Activated naive CD4-positive, alpha-beta T cell treated with anti-CD3 and anti-CD28 coated beads for 36 hours (primary cell): Measurements from ENCODE around the gene C16orf46. TPM values are rescaled to one million over a fixed set of nuclear protein-coding genes. Genes with fewer than 3 reads are reported as not detected.
A peak's percentile ranks its signal among the peaks of the same experiment; 100 is the strongest.

Experiments used
- CTCF ChIA-PET: fragments of 350-600 bp; sonication (Branson Sonifier 250); formaldehyde crosslinking; loops from one replicate; lab custom pipeline; 2021; ENCODE audit warnings: antibody characterized with exemption; lab: Charles Lee
- DNase-seq: peaks from one replicate; pipeline ENCODE4 v3.0.0-alpha.2; 2020
- H3K27ac Mint-ChIP-seq: one replicate; pipeline ENCODE4 v1.8.0; 2021; ENCODE audit warnings: mild to moderate bottlenecking, mixed read lengths
- H3K27me3 Mint-ChIP-seq: one replicate; pipeline ENCODE4 v1.8.0; 2021; ENCODE audit warnings: low read depth, mixed read lengths
- H3K36me3 Mint-ChIP-seq: one replicate; pipeline ENCODE4 v1.8.0; 2021; ENCODE audit warnings: low read depth, mixed read lengths
- H3K4me1 Mint-ChIP-seq: one replicate; pipeline ENCODE4 v1.8.0; 2021; ENCODE audit warnings: low read depth, mixed read lengths
- H3K4me3 Mint-ChIP-seq: one replicate; pipeline ENCODE4 v1.8.0; 2021; ENCODE audit warnings: mild to moderate bottlenecking, moderate library complexity, mixed read lengths
- H3K9me3 Mint-ChIP-seq: one replicate; pipeline ENCODE4 v1.8.0; 2021; ENCODE audit warnings: mixed read lengths
- intact Hi-C: fragments of 100-400 bp; cut with micrococcal nuclease; formaldehyde crosslinking; loops from one replicate; pipeline ENCODE4 v1.15.1; 2023
- total RNA-seq, 2 experiments: library from RNA; stranded (reverse); gene quantifications; one replicate each; pipeline ENCODE4 v1.2.3, GENCODE V29; 2021

Gene C16orf46
- total RNA-seq, 2 experiments from 2014 or later = 0.74 TPM; not detected in 1

GRCh38 chr16:81097230-81097629 lies 20.2 kb upstream of the C16orf46 start:
- Mint-ChIP-seq H3K27me3 (no peaks in the 10 kb centered on the region), H3K4me1 (peaks cover 12% of the 10 kb centered on the region), H3K36me3 (peaks cover 3% of the 10 kb centered on the region), H3K9me3 (no peaks in the 10 kb centered on the region), H3K4me3 (no peak overlapping the region), H3K27ac (no peak overlapping the region)
- intact Hi-C loops = loop anchor here (2.0 to 5.0 kb wide), 3 partner anchors 290 to 535 kb away; no protein-coding TSS in a partner anchor
- no peak for DNase-seq
- CTCF ChIA-PET = no interaction called here

DNA sequence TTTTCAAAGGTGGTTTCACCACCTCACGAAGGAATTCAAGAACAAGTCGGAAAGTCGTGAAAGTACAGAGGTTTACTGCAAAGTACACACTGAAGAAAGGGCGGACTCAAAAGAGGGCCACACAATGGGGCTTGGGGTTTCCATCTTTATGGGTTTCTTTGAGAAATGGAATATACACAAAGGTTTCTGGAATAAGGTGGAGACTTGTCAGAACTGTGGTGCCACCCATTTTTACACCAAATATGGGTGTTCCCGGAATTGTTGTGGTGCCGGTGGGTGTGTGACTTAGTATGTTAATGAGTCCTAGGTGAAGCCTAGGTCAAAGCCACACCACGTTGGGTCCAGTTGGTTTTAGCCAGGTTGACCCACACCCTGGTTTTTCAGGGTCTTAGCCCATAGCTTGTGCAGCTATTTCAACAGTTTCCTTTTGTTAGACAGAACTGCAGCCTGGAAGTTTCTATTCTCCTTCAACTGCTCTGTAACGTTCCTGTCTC lies 19.7 kb upstream of the C16orf46 start:
- Mint-ChIP-seq H3K4me1 (peaks cover 17% of the 10 kb centered on the region), H3K27me3 (no peaks in the 10 kb centered on the region), H3K9me3 (no peaks in the 10 kb centered on the region), H3K4me3 (peak overlapping the region; percentile 62), H3K27ac (peak overlapping the region; percentile 51), H3K36me3 (peaks cover 6% of the 10 kb centered on the region)
- CTCF ChIA-PET = no interaction called here
- intact Hi-C loops = loop anchor here (1.0 to 5.0 kb wide), 7 partner anchors 19 to 536 kb away; partner anchors contain the start of genes C16orf46, CENPN and GAN
- DNase-seq = no peak

DNA sequence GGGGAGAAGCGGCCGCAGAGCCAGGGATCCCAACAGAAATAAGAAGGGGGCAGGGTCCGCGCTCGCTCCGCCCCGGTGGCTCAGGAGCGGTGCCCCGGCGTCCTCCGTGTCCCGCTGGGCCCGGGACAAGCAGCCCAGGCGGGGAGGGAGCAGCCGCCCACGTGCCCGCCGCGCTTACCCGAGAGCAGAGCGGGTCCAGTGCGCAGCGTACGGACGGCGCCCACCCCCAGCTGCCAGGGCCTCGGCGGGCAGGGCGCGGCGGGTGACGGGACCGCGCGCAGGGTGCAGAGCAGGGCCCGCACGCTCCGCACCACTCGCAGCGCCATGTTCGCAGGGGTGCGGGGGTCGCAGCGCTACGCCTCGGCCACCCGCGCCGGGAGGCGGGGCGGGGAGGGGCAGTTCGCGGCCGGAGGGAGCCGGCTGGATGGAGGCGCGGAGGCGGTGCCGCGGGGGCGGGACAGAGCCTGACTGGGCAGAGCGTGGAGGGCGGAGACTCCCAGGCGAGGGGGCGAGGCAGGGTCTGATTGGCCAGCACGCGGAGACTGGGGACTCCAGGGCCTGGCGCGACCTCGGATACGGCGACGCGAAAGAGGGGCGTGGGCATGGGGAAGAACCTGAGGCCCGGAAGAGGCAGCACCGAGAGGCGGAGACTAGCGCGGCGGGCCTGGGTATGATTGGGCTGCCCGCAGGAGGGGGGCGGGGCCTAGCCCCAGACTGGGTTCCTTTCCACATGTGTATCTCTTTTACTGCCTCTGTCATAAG lies 19.1 kb upstream of the C16orf46 start, which contains the start of gene GCSH:
TSS of gene GCSH (minus strand) at position 443 of the 762 bp plus-strand sequence. CDS start at position 326, 117 bp downstream.
- H3K4me1 Mint-ChIP-seq = peaks cover 17% of the 10 kb centered on the region
- H3K36me3 Mint-ChIP-seq = peaks cover 6% of the 10 kb centered on the region
- peak within 1 kb of the TSS; percentile 78 for H3K4me3 Mint-ChIP-seq
- H3K27ac Mint-ChIP-seq = peak within 1 kb of the TSS; percentile 51
- no peaks in the 10 kb centered on the region for H3K9me3 Mint-ChIP-seq
- DNase-seq = peak; percentile 98
- intact Hi-C loops = loop anchor here (1.0 to 5.0 kb wide), 7 partner anchors 19 to 536 kb away; partner anchors contain the start of genes C16orf46, CENPN and GAN
- no peaks in the 10 kb centered on the region for H3K27me3 Mint-ChIP-seq
- CTCF ChIA-PET = no interaction called here

DNA sequence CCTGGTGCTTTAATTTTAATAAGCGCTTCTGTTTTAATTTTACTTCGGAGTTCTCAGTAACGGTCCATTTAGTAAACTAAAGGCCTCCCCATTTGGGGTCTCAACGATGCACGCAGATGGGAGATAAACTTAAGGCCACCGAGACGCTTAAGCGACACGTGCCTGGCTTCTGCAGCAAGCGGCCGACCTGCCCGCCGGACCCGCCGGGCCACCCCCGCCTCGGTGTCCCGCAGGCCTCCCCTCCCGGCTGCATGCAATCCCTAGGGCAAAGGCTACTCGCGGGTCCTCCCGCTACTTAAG lies 18.6 kb upstream of the C16orf46 start:
- H3K9me3 Mint-ChIP-seq = no peaks in the 10 kb centered on the region
- DNase-seq = no peak
- intact Hi-C loops = loop anchor here (5.0 kb wide), 2 partner anchors 513 to 537 kb away; no protein-coding TSS in a partner anchor
- no peak overlapping the region for H3K27ac Mint-ChIP-seq
- peak overlapping the region; percentile 78 for H3K4me3 Mint-ChIP-seq
- CTCF ChIA-PET = interaction anchor here (0.7 kb wide), 1 partner anchor 62 kb away, joined by 3 read pairs; no protein-coding TSS in a partner anchor
- peaks cover 17% of the 10 kb centered on the region for H3K4me1 Mint-ChIP-seq
- H3K36me3 Mint-ChIP-seq = peaks cover 6% of the 10 kb centered on the region
- no peaks in the 10 kb centered on the region for H3K27me3 Mint-ChIP-seq

- no peak for DNase-seq
- peaks cover 7% of the 10 kb centered on the region for H3K36me3 Mint-ChIP-seq
- H3K9me3 Mint-ChIP-seq = no peaks in the 10 kb centered on the region
- H3K27ac Mint-ChIP-seq = no peak overlapping the region
- peaks cover 17% of the 10 kb centered on the region for H3K4me1 Mint-ChIP-seq
- no peaks in the 10 kb centered on the region for H3K27me3 Mint-ChIP-seq
- intact Hi-C loops = loop anchor here (5.0 kb wide), 2 partner anchors 513 to 537 kb away; no protein-coding TSS in a partner anchor
- H3K4me3 Mint-ChIP-seq = peak overlapping the region; percentile 78
- CTCF ChIA-PET = interaction anchor here (0.7 to 0.9 kb wide), 5 partner anchors 9 to 332 kb away, joined by 3 to 4 read pairs (median 3); partner anchors contain the start of gene ATMIN
Measured at GRCh38 chr16:81094771-81095251, 17.8 kb upstream of the C16orf46 start.

DNA sequence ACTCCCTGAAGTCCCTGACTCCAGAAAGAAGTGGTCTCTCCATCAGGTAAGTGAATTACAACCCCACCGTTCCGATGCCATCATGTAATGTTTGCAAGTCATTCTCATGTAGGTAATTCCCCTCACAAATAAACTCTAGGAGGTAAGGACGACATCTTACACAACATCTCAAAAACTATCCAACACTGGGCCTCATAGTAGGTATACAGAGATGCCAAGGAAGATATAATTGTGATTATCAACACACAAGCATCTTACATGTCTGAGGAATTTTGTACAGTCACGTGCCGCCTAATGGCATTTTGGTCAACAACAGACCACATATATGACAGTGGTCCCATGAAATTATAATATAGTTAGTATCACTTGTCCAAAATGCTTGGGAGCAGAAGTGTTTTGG lies 11.8 kb upstream of the C16orf46 start:
- Mint-ChIP-seq H3K4me1 (peaks cover 5% of the 10 kb centered on the region), H3K27me3 (no peaks in the 10 kb centered on the region), H3K27ac (no peak overlapping the region), H3K4me3 (no peak overlapping the region), H3K9me3 (no peaks in the 10 kb centered on the region), H3K36me3 (peaks cover 11% of the 10 kb centered on the region)
- DNase-seq = no peak
- intact Hi-C loops = no loop called here
- CTCF ChIA-PET = no interaction called here

GRCh38 chr16:81081014-81081413 lies 4.0 kb upstream of the C16orf46 start:
- no peak overlapping the region for H3K27ac Mint-ChIP-seq
- H3K4me3 Mint-ChIP-seq = no peak overlapping the region
- CTCF ChIA-PET = no interaction called here
- intact Hi-C loops = no loop called here
- DNase-seq = no peak
- no peaks in the 10 kb centered on the region for H3K27me3 Mint-ChIP-seq
- H3K36me3 Mint-ChIP-seq = no peaks in the 10 kb centered on the region
- H3K9me3 Mint-ChIP-seq = no peaks in the 10 kb centered on the region
- H3K4me1 Mint-ChIP-seq = peaks cover 4% of the 10 kb centered on the region

- Mint-ChIP-seq H3K9me3 (no peaks in the 10 kb centered on the region), H3K27ac (no peak overlapping the region), H3K4me3 (no peak overlapping the region), H3K27me3 (no peaks in the 10 kb centered on the region), H3K36me3 (no peaks in the 10 kb centered on the region), H3K4me1 (peaks cover 4% of the 10 kb centered on the region)
- CTCF ChIA-PET = no interaction called here
- DNase-seq = no peak
- intact Hi-C loops = no loop called here
Measured at GRCh38 chr16:81080233-81080632, 3.2 kb upstream of the C16orf46 start.

DNA sequence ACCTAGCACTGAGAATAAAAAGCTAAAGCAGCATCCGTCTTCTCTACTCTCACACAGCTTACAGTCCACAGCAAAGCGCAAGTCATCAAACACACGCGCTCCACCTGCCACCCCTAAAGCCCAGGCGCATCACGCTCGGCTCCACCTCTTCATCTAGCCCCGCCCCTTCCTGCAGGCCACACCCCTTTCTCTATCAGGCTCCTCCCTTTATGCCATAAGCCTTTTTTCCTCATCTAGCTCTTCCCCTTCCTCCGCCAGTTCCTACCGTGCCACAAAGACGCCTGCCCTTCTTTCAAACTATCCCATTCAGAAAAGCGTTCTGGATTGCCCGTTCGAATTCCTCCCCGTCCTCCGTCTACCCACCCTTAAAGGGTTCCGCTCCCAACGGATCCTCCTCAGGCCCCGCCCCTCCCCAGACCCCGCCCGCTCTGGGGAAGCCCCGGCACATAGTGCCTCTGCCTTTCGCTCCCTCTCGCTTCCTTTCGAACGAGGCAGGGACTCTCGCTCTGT lies 417 bp downstream of the C16orf46 start:
- H3K27ac Mint-ChIP-seq = no peak overlapping the region
- DNase-seq = peak; percentile 96
- H3K4me1 Mint-ChIP-seq = peaks cover 4% of the 10 kb centered on the region
- no peaks in the 10 kb centered on the region for H3K27me3 Mint-ChIP-seq
- H3K4me3 Mint-ChIP-seq = no peak overlapping the region
- CTCF ChIA-PET = interaction anchor here (0.6 to 3.5 kb wide), 2 partner anchors 40 to 656 kb away, joined by 3 to 25 read pairs; partner anchors contain the start of gene ATMIN
- intact Hi-C loops = loop anchor here (1.0 to 5.0 kb wide), 8 partner anchors 20 to 661 kb away; partner anchors contain the start of genes ATMIN, CENPN, GAN and GCSH
- no peaks in the 10 kb centered on the region for H3K36me3 Mint-ChIP-seq
- no peaks in the 10 kb centered on the region for H3K9me3 Mint-ChIP-seq

DNA sequence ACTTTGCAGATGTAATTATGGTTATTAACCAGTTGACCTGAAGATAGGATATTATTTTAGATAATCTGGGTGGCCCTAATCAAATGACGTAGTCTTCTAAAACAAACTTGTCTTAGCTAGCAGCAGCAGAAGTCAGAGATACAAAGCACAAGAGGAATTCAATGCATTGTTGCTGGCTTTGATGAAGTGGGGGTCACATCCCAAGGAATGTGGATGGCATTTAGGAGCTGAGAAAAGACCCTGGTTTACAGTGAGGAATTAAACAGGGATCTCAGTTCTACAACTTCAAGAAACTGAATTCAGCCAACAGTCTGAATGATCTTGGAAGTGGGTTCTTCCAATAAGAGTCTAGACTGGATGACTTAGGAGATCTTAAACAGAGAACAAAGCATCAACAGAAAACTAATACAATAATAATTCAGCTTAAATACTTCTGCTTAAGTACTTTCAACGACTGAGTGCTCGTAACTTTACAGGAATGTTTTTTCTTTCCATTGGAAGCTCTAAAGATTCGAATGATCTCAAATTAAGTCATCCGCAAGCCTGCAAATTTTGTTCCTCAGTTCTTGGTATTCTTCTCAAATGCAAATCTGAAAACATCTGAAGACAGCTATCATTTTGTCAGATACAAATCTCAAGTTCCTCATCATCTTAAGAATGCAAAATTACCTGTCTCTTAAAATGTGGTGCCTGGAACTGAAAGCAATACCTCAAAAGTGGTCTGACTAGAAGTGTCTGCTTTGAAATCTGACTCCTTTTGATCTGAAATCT lies 3.3 kb downstream of the C16orf46 start:
- H3K4me1 Mint-ChIP-seq = peaks cover 4% of the 10 kb centered on the region
- no peak overlapping the region for H3K4me3 Mint-ChIP-seq
- no peak for DNase-seq
- CTCF ChIA-PET = interaction anchor here (0.6 to 2.4 kb wide), 3 partner anchors 38 to 101 kb away, joined by 3 to 10 read pairs (median 4); partner anchors contain the start of gene ATMIN
- H3K27ac Mint-ChIP-seq = no peak overlapping the region
- no peaks in the 10 kb centered on the region for H3K9me3 Mint-ChIP-seq
- no peaks in the 10 kb centered on the region for H3K36me3 Mint-ChIP-seq
- H3K27me3 Mint-ChIP-seq = no peaks in the 10 kb centered on the region
- intact Hi-C loops = no loop called here

- no peak overlapping the region for H3K4me3 Mint-ChIP-seq
- CTCF ChIA-PET = interaction anchor here (1.2 kb wide), 1 partner anchor 36 kb away, joined by 4 read pairs; the partner anchor contains the start of gene ATMIN
Measured at GRCh38 chr16:81071805-81072204, 5.2 kb downstream of the C16orf46 start.

More at GRCh38 chr16:81071805-81072204, 5.2 kb downstream of the C16orf46 start:
- no peak for DNase-seq
- H3K4me1 Mint-ChIP-seq = peaks cover 3% of the 10 kb centered on the region
- H3K36me3 Mint-ChIP-seq = no peaks in the 10 kb centered on the region
- no peaks in the 10 kb centered on the region for H3K27me3 Mint-ChIP-seq
- H3K9me3 Mint-ChIP-seq = no peaks in the 10 kb centered on the region
- intact Hi-C loops = no loop called here
- no peak overlapping the region for H3K27ac Mint-ChIP-seq
